Nephron progenitor cell (in vitro differentiated cells): ENCODE data around the gene DMRT2.

Source experiments
- DNase-seq: peaks from one replicate; pipeline ENCODE4 v3.0.0; 2021
- H3K27ac Mint-ChIP-seq: 2 replicates; pipeline ENCODE4 v1.8.0; 2021; ENCODE audit warnings: mild to moderate bottlenecking, moderate library complexity, mixed read lengths
- H3K27me3 Mint-ChIP-seq: 2 replicates; pipeline ENCODE4 v1.8.0; 2021; ENCODE audit warnings: mild to moderate bottlenecking, low read depth, mixed read lengths; ENCODE audit not compliant: poor library complexity
- H3K36me3 Mint-ChIP-seq: 2 replicates; pipeline ENCODE4 v1.8.0; 2021; ENCODE audit warnings: low read depth, mixed read lengths
- H3K4me1 Mint-ChIP-seq: 2 replicates; pipeline ENCODE4 v1.8.0; 2021; ENCODE audit warnings: mixed read lengths
- H3K4me3 Mint-ChIP-seq: 2 replicates; pipeline ENCODE4 v1.8.0; 2021; ENCODE audit warnings: mild to moderate bottlenecking, moderate library complexity, mixed read lengths
- H3K9me3 Mint-ChIP-seq: 2 replicates; pipeline ENCODE4 v1.8.0; 2021; ENCODE audit warnings: mild to moderate bottlenecking, moderate library complexity, mixed read lengths
- TF ChIP-seq, protein P1 (sequence below): fragments of 200-600 bp; sonication (generic); IDR thresholded peaks from 2 replicates; pipeline ENCODE4 v1.5.0; 2021; ENCODE audit warnings: antibody characterized with exemption

Gene DMRT2

DNA sequence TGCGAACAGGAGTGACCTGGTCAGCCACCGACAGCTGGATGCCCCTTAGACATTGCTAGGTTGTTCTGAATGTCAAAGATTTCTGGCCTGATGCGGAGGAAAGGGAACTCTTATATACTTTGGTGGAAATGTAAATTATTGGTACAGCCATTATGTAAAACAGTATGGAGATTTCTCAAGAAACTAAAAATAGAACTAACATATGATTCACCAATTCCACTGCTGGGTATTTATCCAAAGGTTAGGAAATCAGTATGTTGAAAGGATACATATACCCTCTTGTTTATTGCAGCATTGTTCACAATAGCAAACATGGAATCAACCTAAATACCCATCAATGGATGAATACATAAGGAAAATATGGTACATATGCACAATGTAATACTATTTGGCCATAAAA lies 41.9 kb upstream of the DMRT2 start:
- TF ChIP-seq, protein P1, sequence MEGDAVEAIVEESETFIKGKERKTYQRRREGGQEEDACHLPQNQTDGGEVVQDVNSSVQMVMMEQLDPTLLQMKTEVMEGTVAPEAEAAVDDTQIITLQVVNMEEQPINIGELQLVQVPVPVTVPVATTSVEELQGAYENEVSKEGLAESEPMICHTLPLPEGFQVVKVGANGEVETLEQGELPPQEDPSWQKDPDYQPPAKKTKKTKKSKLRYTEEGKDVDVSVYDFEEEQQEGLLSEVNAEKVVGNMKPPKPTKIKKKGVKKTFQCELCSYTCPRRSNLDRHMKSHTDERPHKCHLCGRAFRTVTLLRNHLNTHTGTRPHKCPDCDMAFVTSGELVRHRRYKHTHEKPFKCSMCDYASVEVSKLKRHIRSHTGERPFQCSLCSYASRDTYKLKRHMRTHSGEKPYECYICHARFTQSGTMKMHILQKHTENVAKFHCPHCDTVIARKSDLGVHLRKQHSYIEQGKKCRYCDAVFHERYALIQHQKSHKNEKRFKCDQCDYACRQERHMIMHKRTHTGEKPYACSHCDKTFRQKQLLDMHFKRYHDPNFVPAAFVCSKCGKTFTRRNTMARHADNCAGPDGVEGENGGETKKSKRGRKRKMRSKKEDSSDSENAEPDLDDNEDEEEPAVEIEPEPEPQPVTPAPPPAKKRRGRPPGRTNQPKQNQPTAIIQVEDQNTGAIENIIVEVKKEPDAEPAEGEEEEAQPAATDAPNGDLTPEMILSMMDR = no peak
- Mint-ChIP-seq H3K4me3 (no peak overlapping the region), H3K4me1 (peaks cover 6% of the 10 kb centered on the region), H3K27me3 (peaks cover 28% of the 10 kb centered on the region), H3K27ac (no peak overlapping the region), H3K9me3 (no peaks in the 10 kb centered on the region), H3K36me3 (no peaks in the 10 kb centered on the region)
- no peak for DNase-seq

DNA sequence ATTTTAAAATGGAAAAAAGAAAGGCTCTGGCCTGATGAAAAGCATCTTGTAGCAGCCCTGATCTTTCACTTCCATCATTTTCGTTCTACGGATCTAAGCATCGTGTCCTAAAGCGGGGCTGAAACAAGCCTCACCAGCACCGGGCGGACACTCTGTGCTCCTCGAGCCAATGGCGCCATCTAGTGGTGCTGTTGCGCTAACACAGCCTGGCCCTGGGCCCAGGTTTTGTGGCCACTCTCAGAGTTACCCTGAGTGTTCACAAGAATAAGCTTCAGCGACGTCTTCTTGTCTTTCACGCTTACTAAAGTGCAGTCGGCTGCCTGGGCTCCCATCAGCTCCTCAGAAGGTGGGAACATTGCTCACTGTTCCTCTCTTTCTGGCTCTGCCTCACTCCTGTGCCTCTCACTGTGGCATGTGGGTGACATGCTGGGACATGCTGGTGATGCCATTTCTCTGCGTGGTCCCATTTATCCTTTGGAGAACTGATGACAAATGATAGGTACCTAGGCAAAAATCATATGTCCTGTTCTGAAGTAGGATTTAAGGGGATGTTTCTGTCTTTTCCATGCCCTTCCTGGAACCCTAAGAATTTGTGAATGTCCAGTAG lies 41.0 kb upstream of the DMRT2 start:
- Mint-ChIP-seq H3K36me3 (no peaks in the 10 kb centered on the region), H3K27ac (no peak overlapping the region), H3K4me3 (no peak overlapping the region), H3K27me3 (peaks cover 33% of the 10 kb centered on the region), H3K4me1 (peaks cover 6% of the 10 kb centered on the region), H3K9me3 (no peaks in the 10 kb centered on the region)
- TF ChIP-seq, protein P1 = peak; percentile 100
- peak; percentile 88 for DNase-seq

DNA sequence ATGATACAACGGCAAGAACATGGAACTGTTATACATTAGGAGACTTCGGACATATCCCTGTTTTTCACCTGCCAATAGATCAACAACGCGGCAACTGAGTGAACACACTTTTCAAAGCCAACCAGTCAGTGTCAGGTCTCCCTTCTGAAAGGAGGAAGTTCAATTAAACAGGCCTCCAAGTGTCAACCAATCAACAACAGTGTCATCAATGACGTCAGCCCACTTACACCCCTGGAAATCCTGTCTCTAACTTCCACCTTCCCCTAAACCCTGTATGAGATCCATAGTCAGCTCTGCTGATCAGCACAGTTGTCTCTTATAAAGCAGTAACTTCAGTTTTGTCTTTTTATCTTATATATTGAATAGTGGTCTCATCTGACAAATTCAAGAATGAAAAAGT lies 37.1 kb upstream of the DMRT2 start:
- TF ChIP-seq, protein P1 = no peak
- Mint-ChIP-seq H3K27ac (no peak overlapping the region), H3K36me3 (no peaks in the 10 kb centered on the region), H3K4me1 (peaks cover 2% of the 10 kb centered on the region), H3K4me3 (no peak overlapping the region), H3K27me3 (peaks cover 26% of the 10 kb centered on the region), H3K9me3 (no peaks in the 10 kb centered on the region)
- no peak for DNase-seq

DNA sequence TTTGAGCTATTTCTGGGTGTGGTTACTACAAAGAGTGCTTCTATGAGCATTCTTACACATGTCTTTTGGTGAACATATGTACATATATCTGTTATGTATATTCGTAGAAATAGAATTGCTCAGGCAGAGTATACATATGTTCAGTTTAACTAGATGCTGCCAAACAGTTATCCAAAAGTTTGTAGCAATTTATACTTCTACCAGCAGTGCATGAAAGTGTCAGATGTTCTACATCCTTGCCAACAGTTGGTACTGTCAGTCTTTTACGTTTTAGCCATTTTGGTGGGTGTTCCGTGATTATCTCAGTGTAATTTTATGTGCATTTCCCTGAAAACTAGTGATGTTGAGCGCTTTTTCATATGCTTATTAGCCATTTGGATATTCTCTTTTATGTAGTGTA lies 35.9 kb upstream of the DMRT2 start:
- H3K4me1 Mint-ChIP-seq = peaks cover 6% of the 10 kb centered on the region

DNA sequence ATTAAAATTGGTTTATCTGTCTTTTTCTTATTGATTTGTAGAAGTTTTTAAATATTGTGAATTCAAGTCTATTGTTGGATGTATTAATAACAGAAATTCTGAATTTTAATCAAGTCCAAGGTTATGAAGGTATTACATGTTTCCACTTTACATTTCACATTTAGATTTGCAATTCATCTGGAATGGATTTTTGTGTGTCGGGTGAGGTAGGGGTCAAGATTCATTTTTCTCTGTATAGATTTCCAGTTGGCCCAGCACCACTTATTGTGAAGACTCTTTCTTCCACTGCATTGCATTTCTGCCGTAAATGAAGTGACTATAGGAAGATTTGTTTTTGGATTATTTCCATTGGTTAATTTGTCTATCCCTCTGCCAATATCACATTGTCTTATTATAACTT lies 35.5 kb upstream of the DMRT2 start:
- DNase-seq = no peak
- Mint-ChIP-seq H3K4me3 (no peak overlapping the region), H3K27ac (no peak overlapping the region), H3K4me1 (peaks cover 6% of the 10 kb centered on the region), H3K27me3 (peaks cover 24% of the 10 kb centered on the region), H3K36me3 (no peaks in the 10 kb centered on the region), H3K9me3 (peaks cover 5% of the 10 kb centered on the region)
- TF ChIP-seq, protein P1 = no peak

More for the DNA sequence above, 35.9 kb upstream of the DMRT2 start:
- Mint-ChIP-seq H3K36me3 (no peaks in the 10 kb centered on the region), H3K27me3 (peaks cover 23% of the 10 kb centered on the region), H3K27ac (no peak overlapping the region), H3K4me3 (no peak overlapping the region), H3K9me3 (peaks cover 5% of the 10 kb centered on the region)
- DNase-seq = no peak
- TF ChIP-seq, protein P1 = no peak

DNA sequence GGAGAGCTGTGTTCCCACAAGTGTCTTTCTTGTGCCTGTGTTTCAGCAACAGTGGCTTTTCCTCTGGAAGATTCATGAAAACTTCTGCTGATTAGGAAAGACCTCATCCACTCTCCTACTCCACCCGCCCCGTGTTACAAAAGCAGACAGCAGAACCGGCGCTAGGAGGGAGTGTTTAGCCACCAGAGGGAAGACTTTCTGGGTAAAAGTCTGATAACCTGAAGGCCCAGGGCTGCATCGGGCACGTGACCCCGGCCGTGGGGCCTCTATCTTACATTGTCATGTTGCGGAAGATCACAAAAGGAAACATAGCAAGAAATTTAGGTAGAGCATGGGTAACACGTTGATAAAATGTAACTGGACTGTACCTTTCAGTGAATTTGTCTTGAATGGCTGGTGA lies 32.0 kb upstream of the DMRT2 start:
- no peaks in the 10 kb centered on the region for H3K36me3 Mint-ChIP-seq
- no peak overlapping the region for H3K4me3 Mint-ChIP-seq
- H3K4me1 Mint-ChIP-seq = peaks cover 6% of the 10 kb centered on the region
- TF ChIP-seq, protein P1 = peak; percentile 17
- peaks cover 29% of the 10 kb centered on the region for H3K9me3 Mint-ChIP-seq
- peaks cover 24% of the 10 kb centered on the region for H3K27me3 Mint-ChIP-seq
- H3K27ac Mint-ChIP-seq = no peak overlapping the region
- peak; percentile 51 for DNase-seq
